Umbilical cord (tissue), 2 donors: ENCODE data around the gene MORC1. TPM values are rescaled to one million over a fixed set of nuclear protein-coding genes. Genes with fewer than 3 reads are reported as not detected.

ENCODE experiments used
- DNase-seq: peaks from one replicate; pipeline ENCODE4 v3.0.0-alpha.2; 2015; ENCODE audit warnings: low spot score
- total RNA-seq: library from RNA; depleted of rRNA; stranded (reverse); fragments of >200 nt; gene quantifications from one replicate; pipeline ENCODE4 v1.2.3, GENCODE V29; 2014; ENCODE audit warnings: low replicate concordance; ENCODE audit not compliant: insufficient read depth

The MORC1 gene
- total RNA-seq, 1 donor from 2014 or later, result 2.4 TPM

DNA sequence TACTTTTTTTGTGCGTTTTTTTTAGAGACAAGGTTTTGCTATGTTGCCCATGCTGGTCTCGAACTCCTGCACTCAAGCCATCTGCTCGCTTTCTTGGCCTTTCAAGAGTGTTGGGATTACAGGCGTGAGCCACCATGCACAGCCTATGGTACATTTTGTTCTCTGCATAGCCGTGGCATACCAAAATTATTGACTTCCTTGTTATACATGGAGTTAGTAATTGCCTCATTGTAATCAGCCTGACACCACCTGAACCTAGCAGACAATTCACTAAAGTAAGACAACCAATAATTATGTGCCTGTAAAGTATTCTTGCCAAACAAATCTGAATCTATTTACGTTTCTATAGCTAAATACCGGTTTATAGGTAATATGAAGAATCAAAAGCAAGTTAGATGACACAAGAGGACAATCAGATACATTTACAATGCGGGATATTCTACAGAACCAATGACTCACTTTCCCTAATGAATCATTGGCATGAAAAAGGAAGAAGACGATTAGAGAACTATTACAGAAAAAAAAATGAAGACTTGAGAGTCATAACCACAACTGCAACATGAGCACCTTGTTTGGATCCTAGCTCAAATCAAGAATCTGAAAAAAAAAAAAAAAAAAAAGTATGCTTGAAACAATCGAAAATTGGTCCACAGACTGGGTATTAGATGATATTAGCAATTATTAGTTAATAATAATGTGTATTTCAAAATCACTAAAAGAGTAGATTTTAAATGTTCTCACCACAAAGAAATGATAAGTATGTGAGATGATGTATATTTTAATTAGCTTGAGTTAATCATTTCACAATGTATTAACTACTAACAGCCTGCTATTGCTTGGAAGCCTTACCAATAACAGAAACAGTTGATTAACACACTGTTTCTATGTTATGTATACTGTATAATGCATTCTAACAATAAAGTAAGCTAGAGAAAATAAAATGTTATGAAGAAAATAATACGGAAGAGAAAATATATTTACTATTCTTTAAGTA lies 171.3 kb downstream of the MORC1 start:
- no peak for DNase-seq

DNA sequence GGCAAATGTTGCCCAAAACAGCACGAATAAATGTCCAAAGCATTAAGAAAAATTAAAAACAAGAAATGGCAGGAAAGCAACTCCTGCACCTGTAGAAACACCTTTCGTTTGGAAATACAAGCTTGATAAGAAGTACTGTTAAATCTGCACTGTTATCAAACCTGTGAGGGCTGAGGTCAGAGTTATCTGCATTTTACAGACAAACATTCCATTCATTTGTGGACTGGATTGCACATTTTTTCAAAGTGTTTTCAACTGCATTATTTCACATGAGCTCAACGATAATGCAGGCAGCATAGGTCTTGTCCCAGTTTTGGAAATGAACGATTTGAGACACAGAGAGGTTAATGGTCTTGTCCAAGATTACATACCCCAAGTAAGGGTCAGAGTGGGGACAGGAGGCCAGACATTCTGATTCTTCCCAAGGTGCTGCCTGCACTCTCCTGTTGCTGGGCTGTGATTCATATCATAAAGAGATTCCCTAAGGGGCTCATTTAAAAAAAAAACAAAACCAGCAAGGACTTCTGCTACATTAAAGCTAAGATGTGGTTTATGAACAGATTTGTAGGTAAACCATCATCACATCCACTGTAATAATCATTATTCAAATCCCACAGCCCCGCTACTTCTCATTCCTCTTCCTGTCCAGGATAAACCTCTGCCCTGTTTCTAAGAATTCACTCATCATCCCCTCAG lies 177.2 kb downstream of the MORC1 start:
- DNase-seq, result no peak

DNA sequence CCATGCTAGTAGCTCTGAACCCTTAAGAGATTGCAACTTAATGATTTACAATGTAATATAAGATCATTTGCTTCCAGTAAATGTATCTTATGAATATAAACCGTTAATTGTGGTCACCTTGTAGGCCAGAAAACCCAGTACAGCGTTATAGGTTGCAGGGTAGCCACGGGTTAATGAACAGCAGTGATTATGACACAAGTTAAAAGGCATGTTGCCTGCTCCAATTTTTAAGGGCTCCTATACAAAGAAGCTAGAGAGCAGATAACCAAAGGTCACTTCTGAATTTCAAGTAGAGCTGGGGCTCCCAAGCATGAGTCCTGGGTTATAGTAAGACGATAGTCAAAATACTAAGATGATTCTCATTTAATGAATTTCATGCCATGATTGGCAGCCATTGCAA lies 177.8 kb downstream of the MORC1 start:
- no peak for DNase-seq

DNA sequence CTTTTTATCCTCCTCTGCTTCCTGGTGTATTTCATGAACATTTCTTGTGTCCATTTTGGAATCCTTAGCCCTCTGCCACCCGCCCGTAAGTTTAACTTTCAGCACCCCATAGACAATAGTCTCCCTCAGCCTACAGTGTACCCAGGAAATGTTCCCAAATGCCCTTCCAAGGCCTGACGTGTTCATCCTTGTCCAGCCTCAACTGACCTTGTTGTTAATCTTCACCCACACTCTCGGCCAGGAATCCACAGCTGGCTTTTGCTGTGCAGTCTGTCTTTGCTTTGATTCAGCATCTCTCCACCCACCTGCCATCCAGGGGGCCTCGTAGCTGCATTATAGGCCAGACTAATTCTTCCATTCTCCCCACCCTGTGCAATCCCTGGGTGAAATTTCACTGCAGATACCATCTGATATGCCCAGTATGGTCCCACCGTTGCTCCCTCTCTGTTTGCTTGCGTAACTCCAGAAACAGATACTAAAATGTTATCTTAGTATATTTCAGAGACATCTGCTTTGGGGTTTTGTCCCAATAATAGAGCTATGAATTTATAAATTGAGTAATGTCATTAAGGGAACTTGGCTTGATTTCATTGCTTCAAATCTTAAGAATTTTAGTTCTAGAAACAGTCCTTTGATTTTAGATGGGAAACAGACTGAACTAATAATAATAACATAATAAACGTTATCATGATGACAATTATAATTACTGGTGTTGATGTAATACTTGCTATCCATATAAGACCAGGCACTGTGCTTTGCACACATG lies 180.8 kb downstream of the MORC1 start:
- no peak for DNase-seq

DNA sequence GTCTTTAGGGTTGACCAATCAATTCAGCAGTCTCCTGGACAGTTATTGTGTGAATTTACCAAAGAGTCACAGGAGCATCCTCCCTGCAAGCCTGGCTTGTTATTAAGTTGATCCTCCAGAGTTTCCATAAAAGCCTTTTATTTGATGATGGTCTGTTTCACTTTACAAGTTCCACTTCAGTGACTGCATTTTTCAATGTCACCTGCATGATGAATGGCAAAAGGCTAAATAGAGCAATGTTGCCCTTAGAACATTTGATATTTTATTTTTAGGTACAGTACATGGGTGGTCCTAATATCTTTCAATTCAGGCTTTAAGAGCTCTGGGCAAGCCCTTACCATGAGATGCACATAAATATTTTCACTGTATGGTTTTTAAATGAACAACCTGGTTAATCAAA lies 186.9 kb downstream of the MORC1 start:
- no peak for DNase-seq

DNA sequence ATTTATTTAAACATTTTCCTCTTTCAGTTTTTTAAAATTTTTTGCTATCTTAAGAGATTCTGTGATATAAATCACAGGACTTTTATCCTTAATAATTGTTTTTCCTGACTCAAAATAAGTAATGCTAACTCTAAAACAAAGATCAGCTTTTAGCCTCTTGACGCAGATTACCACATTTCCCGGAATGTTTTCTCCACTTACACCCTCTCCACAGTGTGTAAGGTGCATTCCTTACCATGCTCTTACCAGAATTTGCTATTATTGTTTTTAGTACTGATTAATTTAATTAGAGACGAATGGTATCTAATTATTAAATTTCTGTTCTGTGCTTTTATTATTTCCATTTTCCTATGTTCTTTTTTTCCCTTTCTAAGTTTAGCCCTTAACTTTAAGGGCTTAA lies 199.1 kb downstream of the MORC1 start:
- DNase-seq, result no peak

DNA sequence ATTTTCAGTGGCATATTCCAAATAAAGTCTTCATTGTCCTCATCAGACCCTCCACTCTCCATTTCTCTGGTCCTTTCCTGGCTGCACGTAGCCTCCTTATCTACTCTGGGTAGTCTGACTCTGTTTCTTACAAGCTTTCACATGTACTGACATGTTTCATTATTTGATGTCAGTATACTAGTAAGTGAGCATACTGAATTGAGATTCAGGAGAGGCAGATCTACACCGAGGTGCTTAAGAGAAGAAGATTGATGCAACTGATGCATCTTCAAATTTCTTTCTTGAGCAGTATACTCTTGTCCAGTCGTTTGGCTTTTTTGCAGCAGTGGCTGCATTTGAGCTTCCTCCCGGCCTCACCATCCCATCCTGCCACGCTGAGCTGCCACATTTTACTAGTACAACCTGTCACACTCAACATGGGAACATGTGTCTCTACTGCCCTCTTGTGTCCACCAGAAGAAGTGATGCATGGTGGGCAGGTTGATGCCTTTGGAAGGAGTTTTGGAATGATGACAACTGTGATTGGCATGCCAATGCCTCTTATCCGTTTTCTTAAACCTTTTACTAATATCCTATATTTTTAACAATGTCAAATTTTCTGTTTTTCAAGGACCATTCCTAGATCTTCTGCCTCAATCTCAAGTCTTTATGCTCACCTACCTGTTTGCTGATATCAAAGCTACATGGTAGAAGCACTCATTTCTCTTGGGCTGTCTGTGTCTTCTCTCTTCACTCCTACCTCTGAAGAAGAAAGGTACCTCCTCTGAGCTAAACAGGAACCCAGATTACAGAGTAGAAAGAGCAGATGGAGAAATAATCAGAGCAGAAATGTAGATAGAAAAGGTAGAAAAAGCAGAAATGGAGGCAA lies 202.9 kb downstream of the MORC1 start:
- DNase-seq, result peak; percentile 34

DNA sequence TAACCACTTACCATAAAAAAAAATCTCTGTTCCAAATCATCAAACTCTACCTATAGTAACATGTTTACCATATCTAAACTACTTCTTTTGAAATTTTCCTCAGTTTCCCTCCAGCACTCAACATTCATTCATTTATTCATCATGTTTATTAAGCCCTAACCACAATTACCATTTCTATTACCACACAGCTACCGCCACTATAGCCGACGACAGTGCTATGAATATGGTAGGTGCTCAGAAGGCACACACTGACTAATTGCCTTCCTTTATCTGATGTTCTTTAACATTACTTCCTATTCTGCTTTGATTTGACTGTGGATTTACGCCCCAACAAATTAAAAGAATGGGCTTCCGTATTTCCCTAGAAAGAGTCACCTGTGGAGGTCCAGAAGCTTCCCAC lies 208.1 kb downstream of the MORC1 start:
- no peak for DNase-seq

Other genes with a start within 250 kb of the MORC1 start
- gene GUCA1C, start 164.3 kb downstream of the MORC1 start, total RNA-seq, result not detected
- gene C3orf85, start 18.6 kb upstream of the MORC1 start, total RNA-seq, result 2.6 TPM
- not detected for gene DPPA2, start 198.4 kb upstream of the MORC1 start, total RNA-seq
- gene DPPA4, start 219.4 kb upstream of the MORC1 start, total RNA-seq, result 7.5 TPM